Endothelial cell (in vitro differentiated cells): ENCODE data around the gene GNA12. TPM values are rescaled to one million over a fixed set of nuclear protein-coding genes. Genes with fewer than 3 reads are reported as not detected.

Experiments
- DNase-seq: peaks from one replicate; pipeline ENCODE4 v3.0.0; 2021; ENCODE audit warnings: low spot score
- H3K27ac Mint-ChIP-seq: one replicate; pipeline ENCODE4 v1.8.0; 2021; ENCODE audit warnings: mixed read lengths, inconsistent platforms; ENCODE audit not compliant: unreplicated experiment
- H3K27me3 Mint-ChIP-seq: one replicate; pipeline ENCODE4 v1.8.0; 2021; ENCODE audit warnings: mild to moderate bottlenecking, moderate library complexity, mixed read lengths, inconsistent platforms; ENCODE audit not compliant: unreplicated experiment
- H3K36me3 Mint-ChIP-seq: one replicate; pipeline ENCODE4 v1.8.0; 2021; ENCODE audit warnings: mild to moderate bottlenecking, low read depth, mixed read lengths, inconsistent platforms; ENCODE audit not compliant: unreplicated experiment
- H3K4me1 Mint-ChIP-seq: one replicate; pipeline ENCODE4 v1.8.0; 2021; ENCODE audit warnings: mild to moderate bottlenecking, mixed read lengths, inconsistent platforms; ENCODE audit not compliant: unreplicated experiment
- H3K4me3 Mint-ChIP-seq: one replicate; pipeline ENCODE4 v1.8.0; 2021; ENCODE audit warnings: mild to moderate bottlenecking, mixed read lengths, inconsistent platforms; ENCODE audit not compliant: unreplicated experiment
- H3K9me3 Mint-ChIP-seq: one replicate; pipeline ENCODE4 v1.8.0; 2021; ENCODE audit warnings: mixed read lengths, inconsistent platforms; ENCODE audit not compliant: unreplicated experiment
- CTCF ChIP-seq: fragments of 200-600 bp; sonication (generic); IDR thresholded peaks from one replicate; pipeline ENCODE4 v1.5.0; 2021; ENCODE audit warnings: antibody characterized with exemption; ENCODE audit not compliant: unreplicated experiment
- total RNA-seq: library from RNA; stranded (reverse); fragmentation: NEBNext Ultra II Directional; extraction: Animal tissue kit (Norgen Biotek cat#: 25700); gene quantifications from one replicate; pipeline ENCODE4 v1.2.1, GENCODE V29; 2021; ENCODE audit not compliant: unreplicated experiment

Gene GNA12
- total RNA-seq, 1 donor from 2014 or later: 105 TPM

GRCh38 chr7:2812114-2812487, 32.0 kb downstream of the GNA12 start:
- Mint-ChIP-seq H3K4me1 (peaks cover 67% of the 10 kb centered on the region), H3K4me3 (no peak overlapping the region), H3K27me3 (peaks cover 15% of the 10 kb centered on the region), H3K36me3 (peaks cover 37% of the 10 kb centered on the region), H3K9me3 (no peaks in the 10 kb centered on the region), H3K27ac (no peak overlapping the region)
- DNase-seq: no peak
- TF ChIP-seq CTCF: no peak

- no peak overlapping the region for H3K4me3 Mint-ChIP-seq
Observed at GRCh38 chr7:2811476-2812113, 32.5 kb downstream of the GNA12 start.

GRCh38 chr7:2810682-2811415, 33.3 kb downstream of the GNA12 start:
- no peak for DNase-seq

More at GRCh38 chr7:2811476-2812113, 32.5 kb downstream of the GNA12 start:
- Mint-ChIP-seq H3K4me1 (peaks cover 64% of the 10 kb centered on the region), H3K27ac (peak overlapping the region; percentile 80), H3K9me3 (no peaks in the 10 kb centered on the region), H3K36me3 (peaks cover 33% of the 10 kb centered on the region), H3K27me3 (peaks cover 13% of the 10 kb centered on the region)
- no peak for TF ChIP-seq CTCF
- DNase-seq: no peak

GRCh38 chr7:2809903-2810625, 34.0 kb downstream of the GNA12 start:
- H3K27ac Mint-ChIP-seq: no peak overlapping the region
- H3K4me3 Mint-ChIP-seq: no peak overlapping the region
- peaks cover 7% of the 10 kb centered on the region for H3K27me3 Mint-ChIP-seq
- DNase-seq: no peak
- H3K36me3 Mint-ChIP-seq: peaks cover 28% of the 10 kb centered on the region
- H3K9me3 Mint-ChIP-seq: no peaks in the 10 kb centered on the region
- peaks cover 54% of the 10 kb centered on the region for H3K4me1 Mint-ChIP-seq
- no peak for TF ChIP-seq CTCF

More at GRCh38 chr7:2810682-2811415, 33.3 kb downstream of the GNA12 start:
- TF ChIP-seq CTCF: no peak
- Mint-ChIP-seq H3K27me3 (peaks cover 10% of the 10 kb centered on the region), H3K9me3 (no peaks in the 10 kb centered on the region), H3K4me1 (peaks cover 59% of the 10 kb centered on the region), H3K4me3 (no peak overlapping the region), H3K36me3 (peaks cover 32% of the 10 kb centered on the region), H3K27ac (peak overlapping the region; percentile 80)
